K562 (cell line): ENCODE measurements around the gene TRAF3. TPM values are rescaled to one million over a fixed set of nuclear protein-coding genes. Genes with fewer than 3 reads are reported as not detected.
"Not testable (repeated sequence)": the region's sequence is repeated elsewhere in the genome, so short reads cannot be mapped to it uniquely, and the experiment has no call there.

Source experiments
- ATAC-seq: fragments of 200-7000 bp; cut with Tn5 transposase; 3 replicates; pipeline ENCODE4 v1.9.1; 2020; ENCODE audit warnings: moderate library complexity
- BruUV-seq: library from RNA; stranded (reverse); fragments of 400-500 nt; replicated peaks from 2 replicates; lab custom pipeline; 2021; lab: Mats Ljungman, UMichigan
- CTCF ChIA-PET: fragments of 300-600 bp; formaldehyde crosslinking; extraction: SDS; loops from one replicate; lab custom pipeline; 2021; ENCODE audit warnings: low intra/inter-chr PET ratio; lab: Yijun Ruan, JAX
- POLR2A ChIA-PET: fragments of 300-600, 350-650 bp; sonication (Branson Sonifier 250); formaldehyde crosslinking; extraction: SDS; loops from one replicate; lab custom pipeline; 2021; ENCODE audit warnings: antibody characterized with exemption, inconsistent platforms; lab: Yijun Ruan, JAX
- DNase-seq, 4 experiments: peaks; one replicate each; pipeline versions ENCODE4 v3.0.0 to v3.0.0-alpha.2; 2011 to 2018; ENCODE audit warnings: low spot score in 3 of 4, mixed read lengths in 3 of 4; ENCODE audit errors: extremely low read depth in 1 of 4
- FAIRE-seq: peaks from 2 replicates; lab custom pipeline; 2011; peaks lifted over from hg19 to GRCh38; lab: Jason Lieb, UNC
- H2AFZ ChIP-seq: 2 replicates; pipeline ENCODE4 v1.6.0; 2011; ENCODE audit warnings: low read depth, low read length, control low read depth, inconsistent platforms
- H3K27ac ChIP-seq: fragments of 200-600 bp; 3 replicates; pipeline ENCODE4 v1.8.0; 2011; ENCODE audit warnings: low read depth, mild to moderate bottlenecking, control low read depth, inconsistent platforms, low read length, moderate library complexity, mixed read lengths; ENCODE audit errors: extremely low read depth
- H3K27me3 ChIP-seq, 2 experiments: fragments of 300-600 bp in 1 of 2; 2 replicates in 1 of 2; 3 replicates in 1 of 2; pipeline versions ENCODE4 v1.6.0 to v1.8.0; 2011; ENCODE audit warnings: inconsistent platforms in 2 of 2, low read length in 2 of 2, mild to moderate bottlenecking in 1 of 2, mixed read lengths in 1 of 2, moderate library complexity in 1 of 2; ENCODE audit not compliant: control insufficient read depth in 2 of 2, insufficient read depth in 2 of 2
- H3K36me3 ChIP-seq: fragments of 300-600 bp; 3 replicates; pipeline ENCODE4 v1.8.0; 2011; ENCODE audit warnings: mild to moderate bottlenecking, low read length, inconsistent platforms; ENCODE audit not compliant: control insufficient read depth, insufficient read depth
- H3K4me1 ChIP-seq, 2 experiments: fragments of 200-600 bp in 1 of 2; replicated peaks in 1 of 2; 2 replicates in 1 of 2; 3 replicates in 1 of 2; pipeline versions ENCODE4 v1.5.1 to v1.8.0; 2011; ENCODE audit warnings: inconsistent platforms in 2 of 2, low read length in 2 of 2, mild to moderate bottlenecking in 1 of 2, mixed read lengths in 1 of 2, moderate library complexity in 1 of 2; ENCODE audit not compliant: control insufficient read depth in 2 of 2, insufficient read depth in 2 of 2
- H3K4me2 ChIP-seq: 2 replicates; pipeline ENCODE4 v1.6.1; 2011; ENCODE audit warnings: low read length, control low read depth, inconsistent platforms, mixed read lengths; ENCODE audit not compliant: insufficient read depth
- H3K4me3 ChIP-seq: fragments of 200-600 bp; sonication (generic), shearing (Covaris generic); 2 replicates; pipeline ENCODE4 v1.5.1; 2016; ENCODE audit warnings: control low read depth, inconsistent platforms
- H3K79me2 ChIP-seq: fragments of 200-600 bp; 3 replicates; pipeline ENCODE4 v1.8.0; 2011; ENCODE audit warnings: low read length, inconsistent platforms; ENCODE audit not compliant: control insufficient read depth, insufficient read depth
- H3K9ac ChIP-seq, 2 experiments: 2 replicates each; pipeline versions ENCODE4 v1.6.0 to v1.6.1; 2011; ENCODE audit warnings: low read depth in 2 of 2, low read length in 2 of 2, control low read depth in 1 of 2, inconsistent platforms in 1 of 2, mild to moderate bottlenecking in 1 of 2, mixed read lengths in 1 of 2; ENCODE audit not compliant: insufficient read depth in 1 of 2
- H3K9me1 ChIP-seq: one replicate; pipeline ENCODE4 v1.6.0; 2011; ENCODE audit warnings: inconsistent platforms, mild to moderate bottlenecking, low read length, moderate library complexity; ENCODE audit not compliant: control insufficient read depth, insufficient read depth
- H3K9me3 ChIP-seq: replicated peaks from 2 replicates; pipeline ENCODE4 v1.5.1; 2011; ENCODE audit warnings: low read depth, low read length, inconsistent platforms; ENCODE audit not compliant: control insufficient read depth, insufficient read depth
- H4K20me1 ChIP-seq: replicated peaks from 2 replicates; pipeline ENCODE4 v1.6.1; 2011; ENCODE audit warnings: low read length, inconsistent platforms, mixed read lengths; ENCODE audit not compliant: control insufficient read depth, insufficient read depth
- CBFA2T2 ChIP-seq: fragments of 450-650 bp; conservative IDR thresholded peaks from 2 replicates; pipeline ENCODE4 v1.6.1; 2017; ENCODE audit warnings: mild to moderate bottlenecking
- HDGF ChIP-seq: fragments of 450-650 bp; IDR thresholded peaks from 2 replicates; pipeline ENCODE4 v1.6.1; 2016
- IRF1 ChIP-seq: sonication (generic); formaldehyde crosslinking; IDR thresholded peaks from 2 replicates; pipeline ENCODE4 v1.8.0; 2022; ENCODE audit warnings: missing genetic modification reagents, mild to moderate bottlenecking, borderline replicate concordance
- KAT8 ChIP-seq: fragments of 450-650 bp; IDR thresholded peaks from 2 replicates; pipeline ENCODE4 v1.6.1; 2016; ENCODE audit warnings: low read depth, mild to moderate bottlenecking
- MCM7 ChIP-seq, 2 experiments: fragments of 450-650 bp; IDR thresholded peaks; 2 replicates each; pipeline ENCODE4 v1.6.1; 2016 to 2018
- MTA3 ChIP-seq: fragments of 450-650 bp; formaldehyde crosslinking; IDR thresholded peaks from 2 replicates; pipeline ENCODE4 v1.6.1; 2017; ENCODE audit warnings: mild to moderate bottlenecking, borderline replicate concordance
- PRPF4 ChIP-seq: fragments of 200-400 bp; formaldehyde crosslinking; IDR thresholded peaks from one replicate; pipeline ENCODE4 v1.6.1; 2017; ENCODE audit warnings: low read length, low read depth, mild to moderate bottlenecking; ENCODE audit not compliant: insufficient read depth, poor library complexity, severe bottlenecking
- RFX7 ChIP-seq: fragments of 250-450 bp; sonication (Bioruptor Pico); IDR thresholded peaks from 2 replicates; pipeline ENCODE4 v1.5.1; 2021; ENCODE audit warnings: mild to moderate bottlenecking
- SAFB2 ChIP-seq: fragments of 200-400 bp; formaldehyde crosslinking; IDR thresholded peaks from 2 replicates; pipeline ENCODE4 v1.6.1; 2018; ENCODE audit warnings: borderline replicate concordance, low read length, low read depth, moderate library complexity; ENCODE audit not compliant: severe bottlenecking
- SUPT5H ChIP-seq: fragments of 450-650 bp; IDR thresholded peaks from 2 replicates; pipeline ENCODE4 v1.6.1; 2016
- ZKSCAN1 ChIP-seq: fragments of 150-350 bp; IDR thresholded peaks from 2 replicates; pipeline ENCODE4 v1.6.1; 2016; ENCODE audit warnings: low read depth, low read length
- ZNF121 ChIP-seq: sonication (generic); formaldehyde crosslinking; conservative IDR thresholded peaks from 2 replicates; pipeline ENCODE4 v1.8.0; 2022; ENCODE audit warnings: missing genetic modification reagents
- ZZZ3 ChIP-seq: fragments of 450-650 bp; IDR thresholded peaks from 2 replicates; pipeline ENCODE4 v1.6.1; 2016; ENCODE audit warnings: antibody characterized with exemption, mild to moderate bottlenecking, moderate library complexity
- WGBS: fragments of 100-300 bp; shearing (Covaris generic); methylation state at CpG from one replicate; pipeline ENCODE4 v1.1.6; 2016; ENCODE audit warnings: low coverage, mixed read lengths; ENCODE audit not compliant: insufficient coverage; ENCODE audit errors: missing lambda C conversion rate; 5-methylcytosine and 5-hydroxymethylcytosine counted together
- in situ Hi-C: fragments of 300-500 bp; cut with MboI; formaldehyde crosslinking; loops from 4 replicates; pipeline ENCODE4 v1.15.0; 2018; ENCODE audit warnings: inconsistent platforms, mixed read lengths
- intact Hi-C: fragments of 100-400 bp; cut with micrococcal nuclease; formaldehyde crosslinking; loops from 2 replicates; pipeline ENCODE4 v1.14.2; 2022
- polyA plus RNA-seq, 8 experiments: library from polyadenylated mRNA; depleted of rRNA in 4 of 8; stranded (reverse) in 5 of 8; unstranded in 3 of 8; fragments of >200 nt; fragmentation: Nextera tagmentation in 2 of 8; fragmentation: Illumina TruSeq in 1 of 8; extraction: Ambion mirVana in 2 of 8; extraction: Trizol in 1 of 8; gene quantifications; 2 replicates each; pipeline versions ENCODE4 v1.2.1 to v1.2.3, GENCODE V29; 2011 to 2014; ENCODE audit warnings: inconsistent platforms in 1 of 8, missing spikeins in 1 of 8
- total RNA-seq, 7 experiments: library from RNA; depleted of rRNA in 6 of 7; stranded (reverse); fragments of >200 nt in 6 of 7; fragmentation: Illumina TruSeq in 2 of 7; extraction: Trizol in 2 of 7; gene quantifications; 2 replicates each; pipeline versions ENCODE4 v1.2.1 to v1.2.3, GENCODE V29; 2011 to 2021; ENCODE audit warnings: low replicate concordance in 1 of 7

TRAF3 gene
- total and polyA plus RNA-seq, 9 of the 15 experiments (the other 6 are each of a cell fraction or from before 2014, with no cell fraction given) = 0.52 to 21.3 (median 9.9) TPM

- TF ChIP-seq ZNF121 (CRISPR knock-in tag) = 0 out of 2 replicates have a peak, but pooled peaks have one; percentile 14
- H3K9ac ChIP-seq, H3K9me3 ChIP-seq, DNase-seq, CTCF ChIA-PET, in situ Hi-C loops, H3K4me1 ChIP-seq, H3K27ac ChIP-seq, ATAC-seq, intact Hi-C loops, H2AFZ ChIP-seq, H3K4me3 ChIP-seq, H3K79me2 ChIP-seq, FAIRE-seq, H4K20me1 ChIP-seq, H3K27me3 ChIP-seq, BruUV-seq, POLR2A ChIA-PET, H3K9me1 ChIP-seq, H3K4me2 ChIP-seq: not testable (repeated sequence)
- H3K36me3 ChIP-seq = peaks cover 19% of the 10 kb centered on the region; the same call in 1 of the 3 replicates
These were observed 119.5 kb downstream of the TRAF3 start for GRCh38 chr14:102896735-102897134.

- POLR2A ChIA-PET = no interaction called here
- no peaks in the 10 kb centered on the region for H3K27me3 ChIP-seq
- no peak for FAIRE-seq
- H3K4me1 ChIP-seq = peaks cover 0 to 5% of the 10 kb centered on the region in 2 experiments; a peak in 2 of 5 replicates
- no peak for ATAC-seq
- H3K9ac ChIP-seq = no peak overlapping the region
- 93% methylated on average over 14 of the region's 14 CpGs for WGBS
- BruUV-seq = no TSS peak
- H2AFZ ChIP-seq = no peak overlapping the region
- H3K9me1 ChIP-seq = no peaks in the 10 kb centered on the region
- no peaks in the 10 kb centered on the region for H3K9me3 ChIP-seq
- in situ Hi-C loops = no loop called here
- no peak overlapping the region for H3K4me2 ChIP-seq
- no peaks in the 10 kb centered on the region for H3K79me2 ChIP-seq
- CTCF ChIA-PET = no interaction called here
- peaks cover 19% of the 10 kb centered on the region; the same call in 1 of the 3 replicates for H3K36me3 ChIP-seq
- no peak overlapping the region for H3K27ac ChIP-seq
- no peak overlapping the region for H3K4me3 ChIP-seq
- TF ChIP-seq CBFA2T2 (no peak), MCM7 (IDR thresholded peaks at IDR 0.05) (no peak), SAFB2 (no peak), IRF1 (CRISPR knock-in tag) (no peak), KAT8 (no peak), ZZZ3 (no peak), MTA3 (no peak), RFX7 (CRISPR knock-in tag) (no peak), SUPT5H (no peak), ZKSCAN1 (no peak), PRPF4 (no peak), HDGF (no peak)
- no peak for DNase-seq
- intact Hi-C loops = no loop called here
- H4K20me1 ChIP-seq = no peaks in the 10 kb centered on the region
These were observed 120.2 kb downstream of the TRAF3 start for GRCh38 chr14:102897299-102898027.
